ENCODE measurements around the gene ZNF710.

DNA sequence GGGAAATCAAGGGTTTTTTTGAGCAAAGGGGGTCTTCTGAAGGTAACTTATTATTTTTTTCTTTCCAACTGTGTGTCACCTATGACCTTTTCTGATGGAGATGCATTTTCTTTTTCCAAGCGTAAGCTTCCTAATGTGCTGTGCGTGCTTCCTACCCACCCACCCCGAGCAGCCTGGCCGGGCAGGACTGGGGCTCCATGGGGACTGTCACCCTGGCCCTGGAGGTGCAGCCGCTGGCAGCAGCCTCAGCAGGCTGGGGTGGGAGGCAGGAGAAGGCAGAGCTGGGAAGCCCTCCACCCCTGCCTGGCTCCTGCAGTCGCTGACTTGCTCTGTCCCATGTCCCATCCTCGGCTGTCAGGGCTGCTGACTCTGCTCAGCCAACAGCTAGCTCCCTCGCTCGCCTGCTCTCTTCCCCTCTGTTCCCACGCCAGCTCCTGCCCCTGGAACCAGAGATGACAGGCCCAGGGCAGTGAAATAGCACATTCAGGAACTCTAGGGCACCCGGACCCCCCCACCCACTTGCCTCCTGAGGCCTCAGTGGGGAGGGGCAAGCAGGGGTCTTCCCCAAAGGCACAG lies 79.8 kb downstream of the ZNF710 start:
- no peak for TF ChIP-seq POLR2A (IDR thresholded peaks at IDR 0.05; ENCODE audit: low read length)
- no peak for TF ChIP-seq GATA1 (IDR thresholded peaks at IDR 0.05; ENCODE audit: low read depth, low read length)

All from erythroblast (primary cell).